ENCODE data around the gene INTS4. TPM values are rescaled to one million over a fixed set of nuclear protein-coding genes. Genes with fewer than 3 reads are reported as not detected.
"Not testable (repeated sequence)": the region's sequence is repeated elsewhere in the genome, so short reads cannot be mapped to it uniquely, and the experiment has no call there.

The INTS4 gene
- total RNA-seq, 6 experiments from 2014 or later = 8.3 to 19.0 (median 14.7) TPM

DNA sequence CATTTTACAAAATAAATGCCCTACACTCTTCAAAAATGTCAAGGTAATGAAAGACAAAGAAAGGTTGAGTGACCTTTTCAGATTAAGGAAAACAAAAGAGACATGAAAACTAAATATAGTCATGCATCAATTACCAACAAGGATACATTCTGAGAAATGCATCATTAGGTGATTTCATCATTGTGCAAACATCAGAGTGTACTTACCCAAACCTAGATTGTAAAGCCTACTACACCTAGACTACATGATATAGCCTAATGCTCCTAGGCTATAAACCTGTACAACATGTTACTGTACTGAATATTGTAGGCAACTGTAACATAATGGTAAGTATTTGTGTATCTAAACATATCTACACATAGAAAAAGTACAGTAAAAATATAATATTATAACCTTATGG is 26.7 kb downstream of the INTS4 start:
- peak in 1 of 4 donors; percentile 45 for ATAC-seq
- Histone ChIP-seq H3K27me3 (no peaks in the 10 kb centered on the region), H3K9me3 (no peaks in the 10 kb centered on the region), H3K4me3 (no peak overlapping the region), H3K36me3 (peaks cover 0 to 3% (median 0%) of the 10 kb centered on the region in 4 donors), H3K4me1 (no peaks in the 10 kb centered on the region), H3K27ac (no peak overlapping the region)
- no peak for TF ChIP-seq POLR2A (IDR thresholded peaks at IDR 0.05)
- TF ChIP-seq, protein P1, sequence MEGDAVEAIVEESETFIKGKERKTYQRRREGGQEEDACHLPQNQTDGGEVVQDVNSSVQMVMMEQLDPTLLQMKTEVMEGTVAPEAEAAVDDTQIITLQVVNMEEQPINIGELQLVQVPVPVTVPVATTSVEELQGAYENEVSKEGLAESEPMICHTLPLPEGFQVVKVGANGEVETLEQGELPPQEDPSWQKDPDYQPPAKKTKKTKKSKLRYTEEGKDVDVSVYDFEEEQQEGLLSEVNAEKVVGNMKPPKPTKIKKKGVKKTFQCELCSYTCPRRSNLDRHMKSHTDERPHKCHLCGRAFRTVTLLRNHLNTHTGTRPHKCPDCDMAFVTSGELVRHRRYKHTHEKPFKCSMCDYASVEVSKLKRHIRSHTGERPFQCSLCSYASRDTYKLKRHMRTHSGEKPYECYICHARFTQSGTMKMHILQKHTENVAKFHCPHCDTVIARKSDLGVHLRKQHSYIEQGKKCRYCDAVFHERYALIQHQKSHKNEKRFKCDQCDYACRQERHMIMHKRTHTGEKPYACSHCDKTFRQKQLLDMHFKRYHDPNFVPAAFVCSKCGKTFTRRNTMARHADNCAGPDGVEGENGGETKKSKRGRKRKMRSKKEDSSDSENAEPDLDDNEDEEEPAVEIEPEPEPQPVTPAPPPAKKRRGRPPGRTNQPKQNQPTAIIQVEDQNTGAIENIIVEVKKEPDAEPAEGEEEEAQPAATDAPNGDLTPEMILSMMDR (IDR thresholded peaks at IDR 0.05) = no peak
- DNase-seq = no peak
- intact Hi-C loops (cut with DNase I) = no loop called here

DNA sequence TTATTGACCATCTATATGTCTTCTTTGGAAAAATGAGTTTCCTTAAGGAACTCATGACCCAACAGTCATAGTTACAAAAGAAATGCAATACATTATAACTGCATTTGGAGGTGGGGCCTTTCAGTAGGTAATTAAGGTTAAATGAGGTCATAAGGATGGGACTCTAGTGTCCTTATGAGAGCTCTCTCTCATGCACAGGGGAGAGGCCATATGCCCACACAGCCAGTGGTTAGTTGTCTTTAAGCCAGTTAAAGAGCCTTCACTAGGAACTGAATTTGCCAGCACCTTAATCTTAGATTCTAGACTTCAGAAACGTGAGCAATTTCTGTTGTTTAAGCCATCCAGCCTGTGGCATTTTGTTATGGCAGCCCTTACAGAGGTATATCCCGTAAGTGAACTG is 27.3 kb downstream of the INTS4 start:
- peaks cover 0 to 3% (median 0%) of the 10 kb centered on the region in 4 donors for H3K36me3 ChIP-seq
- DNase-seq (no peak), ATAC-seq (no peak)
- no peak overlapping the region for H3K4me3 ChIP-seq
- H3K27me3 ChIP-seq = no peaks in the 10 kb centered on the region
- H3K27ac ChIP-seq = no peak overlapping the region
- intact Hi-C loops (cut with DNase I) = no loop called here
- no peaks in the 10 kb centered on the region for H3K9me3 ChIP-seq
- TF ChIP-seq POLR2A (IDR thresholded peaks at IDR 0.05) = no peak
- TF ChIP-seq, protein P1 (IDR thresholded peaks at IDR 0.05) = no peak
- no peaks in the 10 kb centered on the region for H3K4me1 ChIP-seq
- WGBS (ENCODE audit: insufficient coverage, low coverage, low lambda C conversion rate, missing lambda C conversion rate) = 94% methylated on average over 2 of the region's 2 CpGs

GRCh38 chr11:77966338-77966737 is 28.1 kb downstream of the INTS4 start:
- H3K4me1 ChIP-seq = no peaks in the 10 kb centered on the region
- no peak for DNase-seq
- WGBS (ENCODE audit: insufficient coverage, low coverage, low lambda C conversion rate, missing lambda C conversion rate) = 95% methylated on average over 2 of the region's 2 CpGs
- no peak overlapping the region for H3K27ac ChIP-seq
- ATAC-seq = no peak
- no peak for TF ChIP-seq POLR2A (IDR thresholded peaks at IDR 0.05)
- TF ChIP-seq, protein P1 (IDR thresholded peaks at IDR 0.05) = no peak
- H3K9me3 ChIP-seq = no peaks in the 10 kb centered on the region
- H3K36me3 ChIP-seq = peaks cover 0 to 3% (median 0%) of the 10 kb centered on the region in 4 donors
- H3K4me3 ChIP-seq = no peak overlapping the region
- intact Hi-C loops (cut with DNase I) = no loop called here
- no peaks in the 10 kb centered on the region for H3K27me3 ChIP-seq

DNA sequence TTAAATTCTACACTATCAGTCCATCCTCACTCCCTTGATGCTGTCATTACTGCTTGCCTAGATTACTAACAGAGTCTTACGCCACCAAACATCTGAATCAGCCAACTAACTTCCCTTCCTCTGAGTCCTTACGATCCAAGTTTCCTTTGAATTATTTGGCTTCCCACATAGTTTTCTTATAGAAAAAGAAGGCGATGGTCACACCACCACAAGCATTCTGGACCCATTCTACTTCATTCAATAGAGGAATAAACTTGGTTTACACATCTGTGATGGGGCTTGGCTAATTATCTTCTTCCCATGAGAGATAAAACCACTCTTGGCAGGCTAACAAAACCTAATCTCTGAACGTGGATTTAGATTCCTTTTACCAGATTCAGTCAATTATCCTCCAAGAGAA is 35.0 kb downstream of the INTS4 start:
- no peaks in the 10 kb centered on the region for H3K4me1 ChIP-seq
- H3K27me3 ChIP-seq = no peaks in the 10 kb centered on the region
- H3K9me3 ChIP-seq = no peaks in the 10 kb centered on the region
- TF ChIP-seq POLR2A (IDR thresholded peaks at IDR 0.05) = no peak
- TF ChIP-seq, protein P1 (IDR thresholded peaks at IDR 0.05) = no peak
- H3K36me3 ChIP-seq = peaks cover 0 to 16% (median 4%) of the 10 kb centered on the region in 4 donors
- no peak overlapping the region for H3K27ac ChIP-seq
- DNase-seq (no peak), ATAC-seq (no peak)
- no peak overlapping the region for H3K4me3 ChIP-seq
- WGBS (ENCODE audit: insufficient coverage, low coverage, low lambda C conversion rate, missing lambda C conversion rate) = 75% methylated on average over 4 of the region's 4 CpGs
- intact Hi-C loops (cut with DNase I) = no loop called here

- ATAC-seq; H3K27ac ChIP-seq; H3K4me1 ChIP-seq; H3K4me3 ChIP-seq; DNase-seq; H3K9me3 ChIP-seq; H3K27me3 ChIP-seq; intact Hi-C loops (cut with DNase I): not testable (repeated sequence)
- H3K36me3 ChIP-seq = peaks cover 0 to 20% (median 5%) of the 10 kb centered on the region in 4 donors
- WGBS (ENCODE audit: insufficient coverage, low coverage, low lambda C conversion rate, missing lambda C conversion rate) = 25% methylated on average over 1 of the region's 3 CpGs
Observed at GRCh38 chr11:77958583-77959177, 35.8 kb downstream of the INTS4 start.

GRCh38 chr11:77943296-77943695 is 51.2 kb downstream of the INTS4 start:
- H3K4me3 ChIP-seq; intact Hi-C loops (cut with DNase I): not testable (repeated sequence)

DNA sequence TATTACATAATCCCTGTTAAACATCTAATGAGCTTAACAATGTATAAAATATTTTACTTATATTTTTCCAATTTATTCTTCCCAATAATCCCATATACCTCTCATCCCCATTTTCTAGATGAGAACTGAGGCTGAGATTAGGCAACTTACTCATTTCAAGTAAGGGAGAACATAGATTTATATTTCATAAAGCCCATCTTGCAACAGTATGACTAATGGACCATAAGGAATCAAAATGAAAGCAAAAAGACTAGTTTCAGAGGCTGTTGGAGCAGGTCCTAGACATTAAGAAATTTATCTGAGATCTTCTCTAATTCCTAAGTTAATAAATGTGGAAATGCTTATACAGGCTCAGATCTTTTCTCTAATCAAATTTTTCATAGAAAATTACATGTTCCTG is 52.0 kb downstream of the INTS4 start:
- intact Hi-C loops (cut with DNase I); DNase-seq; ATAC-seq; H3K9me3 ChIP-seq; H3K4me3 ChIP-seq; H3K27me3 ChIP-seq; H3K36me3 ChIP-seq; H3K4me1 ChIP-seq; H3K27ac ChIP-seq: not testable (repeated sequence)

More at GRCh38 chr11:77943296-77943695, 51.2 kb downstream of the INTS4 start:
- not testable (repeated sequence) for ATAC-seq, H3K27ac ChIP-seq, DNase-seq, H3K36me3 ChIP-seq, H3K4me1 ChIP-seq, H3K9me3 ChIP-seq, H3K27me3 ChIP-seq
- 88% methylated on average over 1 of the region's 1 CpG for WGBS (ENCODE audit: insufficient coverage, low coverage, low lambda C conversion rate, missing lambda C conversion rate)

DNA sequence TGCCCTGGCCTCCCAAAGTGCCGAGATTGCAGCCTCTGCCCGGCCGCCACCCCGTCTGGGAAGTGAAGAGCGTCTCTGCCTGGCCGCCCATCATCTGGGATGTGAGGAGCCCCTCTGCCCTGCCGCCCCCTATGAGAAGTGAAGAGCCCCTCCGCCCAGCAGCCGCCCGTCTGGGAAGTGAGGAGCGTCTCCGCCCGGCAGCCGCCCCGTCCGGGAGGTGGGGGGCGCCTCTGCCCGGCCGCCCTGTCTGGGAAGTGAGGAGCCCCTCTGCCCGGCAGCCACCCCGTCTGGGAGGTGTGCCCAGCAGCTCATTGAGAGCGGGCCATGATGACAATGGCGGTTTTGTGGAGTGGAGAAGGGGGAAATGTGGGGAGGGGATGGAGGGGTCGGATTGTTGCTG is 60.9 kb downstream of the INTS4 start:
- H3K9me3 ChIP-seq; intact Hi-C loops (cut with DNase I); H3K4me3 ChIP-seq; H3K27ac ChIP-seq; H3K4me1 ChIP-seq; H3K36me3 ChIP-seq; ATAC-seq; H3K27me3 ChIP-seq; DNase-seq: not testable (repeated sequence)
- 80% methylated on average over 2 of the region's 24 CpGs for WGBS (ENCODE audit: insufficient coverage, low coverage, low lambda C conversion rate, missing lambda C conversion rate)
